ENCODE results near the gene SMTN. TPM values are rescaled to one million over a fixed set of nuclear protein-coding genes. Genes with fewer than 3 reads are reported as not detected.
A peak's percentile ranks its signal among the peaks of the same experiment; 100 is the strongest.

The SMTN gene
- total RNA-seq (1,000 to 10,000 TPM in 3 of 4 donors, 100 to 1,000 TPM in 1; 987 to 1,789 (median 1,228) TPM), polyA plus RNA-seq (100 to 1,000 TPM in 1 of 3 donors, 10 to 100 TPM in 2; 23.8 to 103 (median 29.4) TPM)

GRCh38 chr22:31080848-31081649 lies at the start of gene SMTN:
SMTN (plus strand) TSS chr22:31081318; CDS start chr22:31083259, 1,941 bp downstream.
- TF ChIP-seq POLR2AphosphoS5 (IDR thresholded peaks at IDR 0.05) (peak; percentile 99 to 100 (median 99)), EP300 (IDR thresholded peaks at IDR 0.05) (no peak), POLR2A (IDR thresholded peaks at IDR 0.05) (peak; percentile 97), CTCF (IDR thresholded peaks at IDR 0.05) (no peak)
- Histone ChIP-seq H3K36me3 (no peaks in the 10 kb centered on the region), H3K27me3 (no peaks in the 10 kb centered on the region), H3K9me3 (no peaks in the 10 kb centered on the region), H3K27ac (peak within 1 kb of the TSS; percentile 96 to 100 (median 99)), H3K4me3 (peak within 1 kb of the TSS; percentile 67 to 82 (median 80)), H3K4me1 (peaks cover 0 to 51% (median 50%) of the 10 kb centered on the region in 4 donors)
- 0 to 1% methylated on average over 63 of the region's 63 CpGs for WGBS, 2 donors
- intact Hi-C loops (cut with DNase I): loop anchor here (1.0 kb wide), 1 partner anchor 112 kb away; the partner anchor contains the start of gene TUG1
- peak; percentile 97 for DNase-seq

GRCh38 chr22:31036671-31037550 lies 44.2 kb upstream of the SMTN start:
- Histone ChIP-seq H3K36me3 (no peaks in the 10 kb centered on the region), H3K27ac (peak overlapping the region; percentile 85 to 92 (median 90)), H3K4me3 (peak overlapping the region in 2 of 4 donors; percentile 2 to 28), H3K4me1 (peaks cover 0 to 58% (median 54%) of the 10 kb centered on the region in 4 donors), H3K9me3 (no peaks in the 10 kb centered on the region), H3K27me3 (no peaks in the 10 kb centered on the region)
- intact Hi-C loops (cut with DNase I): loop anchor here (1.0 to 5.0 kb wide), 2 partner anchors 45 to 90 kb away; no protein-coding TSS in a partner anchor
- TF ChIP-seq POLR2A (IDR thresholded peaks at IDR 0.05): no peak
- TF ChIP-seq EP300 (IDR thresholded peaks at IDR 0.05): peak in 3 of 4 donors; percentile 48 to 88 (median 84)
- TF ChIP-seq POLR2AphosphoS5 (IDR thresholded peaks at IDR 0.05): peak; percentile 52 to 82 (median 80)
- peak in 1 of 4 experiments; percentile 23 for TF ChIP-seq CTCF (IDR thresholded peaks at IDR 0.05)
- 26 to 64% methylated on average over 20 of the region's 20 CpGs for WGBS, 2 donors
- DNase-seq: peak; percentile 90

- WGBS, 2 donors: 80 to 86% methylated on average over 1 of the region's 1 CpG
- no peak for DNase-seq
- H3K27ac ChIP-seq: peak overlapping the region; percentile 85 to 92 (median 90)
- TF ChIP-seq POLR2AphosphoS5 (IDR thresholded peaks at IDR 0.05): no peak
- no peak for TF ChIP-seq POLR2A (IDR thresholded peaks at IDR 0.05)
- no peak for TF ChIP-seq CTCF (IDR thresholded peaks at IDR 0.05)
- TF ChIP-seq EP300 (IDR thresholded peaks at IDR 0.05): no peak
- no peaks in the 10 kb centered on the region for H3K9me3 ChIP-seq
- H3K4me1 ChIP-seq: peaks cover 0 to 60% (median 54%) of the 10 kb centered on the region in 4 donors
- no peaks in the 10 kb centered on the region for H3K36me3 ChIP-seq
- H3K27me3 ChIP-seq: no peaks in the 10 kb centered on the region
- H3K4me3 ChIP-seq: no peak overlapping the region
- intact Hi-C loops (cut with DNase I): loop anchor here (5.0 kb wide), 1 partner anchor 91 kb away; no protein-coding TSS in a partner anchor
These were observed 42.4 kb upstream of the SMTN start for GRCh38 chr22:31038686-31039085.

GRCh38 chr22:31039393-31039792 lies 41.7 kb upstream of the SMTN start:
- H3K4me1 ChIP-seq: peaks cover 0 to 67% (median 62%) of the 10 kb centered on the region in 4 donors
- intact Hi-C loops (cut with DNase I): loop anchor here (5.0 kb wide), 1 partner anchor 92 kb away; no protein-coding TSS in a partner anchor
- peak; percentile 86 for DNase-seq

More at GRCh38 chr22:31039393-31039792, 41.7 kb upstream of the SMTN start:
- H3K4me3 ChIP-seq: no peak overlapping the region
- H3K9me3 ChIP-seq: no peaks in the 10 kb centered on the region
- H3K27me3 ChIP-seq: no peaks in the 10 kb centered on the region
- H3K27ac ChIP-seq: peak overlapping the region; percentile 85 to 92 (median 90)
- 56 to 69% methylated on average over 9 of the region's 9 CpGs for WGBS, 2 donors
- TF ChIP-seq CTCF (IDR thresholded peaks at IDR 0.05): no peak
- TF ChIP-seq POLR2AphosphoS5 (IDR thresholded peaks at IDR 0.05): peak in 3 of 4 donors; percentile 55 to 80 (median 61)
- peak in 1 of 4 donors; percentile 73 for TF ChIP-seq EP300 (IDR thresholded peaks at IDR 0.05)
- H3K36me3 ChIP-seq: no peaks in the 10 kb centered on the region
